HG02981 (cell line): Measurements from ENCODE around the gene TMEM207.

Source experiments
- ATAC-seq: cut with Tn5 transposase; IDR thresholded peaks from one replicate; pipeline ENCODE4 v1.9.1; 2021; ENCODE audit warnings: mild to moderate bottlenecking, moderate library complexity; ENCODE audit not compliant: unreplicated experiment

TMEM207 gene

DNA sequence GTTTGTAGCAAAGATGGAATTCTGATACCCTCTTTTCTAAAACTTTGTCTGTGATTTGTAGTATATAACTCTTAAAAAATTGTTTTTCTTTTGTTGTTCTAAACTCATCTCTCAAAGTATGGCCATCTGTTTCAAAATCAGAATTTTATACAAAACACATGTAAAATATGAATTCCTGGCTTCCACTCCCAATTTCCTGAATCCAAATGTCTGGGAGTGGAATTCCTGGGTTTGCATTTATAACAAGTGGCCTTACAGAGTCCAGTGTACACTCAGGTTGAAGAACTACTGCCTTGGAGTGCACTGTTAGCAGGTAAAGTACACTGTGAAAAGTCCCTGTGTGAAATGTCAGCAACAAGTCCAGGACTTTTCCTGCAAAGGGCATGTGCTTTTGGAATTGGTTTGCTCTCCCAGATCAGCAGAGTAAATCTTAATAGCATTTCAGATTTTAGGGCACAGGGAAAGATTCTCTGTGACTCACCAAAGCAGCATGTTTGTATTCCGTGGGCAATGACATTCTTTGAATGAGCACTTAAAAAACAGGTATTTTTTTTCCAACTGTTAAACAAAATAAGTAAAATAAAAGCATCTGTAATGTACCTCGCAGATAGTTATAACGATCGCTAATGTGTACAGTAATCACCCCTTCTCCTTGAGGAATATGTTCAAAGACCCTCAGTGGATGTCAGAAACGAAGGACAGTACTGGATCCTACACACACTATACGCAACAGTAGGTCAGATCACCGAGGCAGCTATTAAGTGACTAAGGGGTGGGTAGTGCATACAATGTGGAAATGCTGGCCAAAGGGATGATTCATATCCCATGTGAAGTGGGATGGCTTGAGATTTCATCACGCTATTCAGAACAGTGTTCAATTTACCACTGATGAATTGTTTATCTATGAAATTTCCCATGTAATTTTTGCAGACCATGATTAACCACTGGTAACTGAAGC, 63.7 kb downstream of the TMEM207 start:
- ATAC-seq: no peak

DNA sequence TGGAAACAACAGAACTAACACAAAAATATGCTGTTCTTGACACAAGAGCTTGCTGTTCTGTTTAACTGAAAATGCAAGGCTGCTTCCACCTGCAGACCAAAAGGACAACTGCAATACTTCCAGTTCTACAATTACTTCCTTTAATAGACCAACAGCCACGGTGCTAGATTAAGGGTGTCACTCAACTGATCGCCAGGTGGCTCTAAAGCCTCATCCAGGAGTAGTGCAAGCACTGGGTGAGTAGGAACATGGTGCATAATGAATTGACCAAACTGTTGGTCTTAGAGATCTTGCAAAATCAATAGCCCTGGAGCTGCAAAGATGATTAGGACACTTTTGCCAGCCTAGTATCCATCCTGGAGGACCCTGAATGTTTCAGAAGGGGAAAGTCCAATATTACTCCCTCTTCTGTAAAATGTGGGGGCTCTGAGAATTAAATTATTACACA, 65.4 kb downstream of the TMEM207 start:
- ATAC-seq: peak; percentile 79

DNA sequence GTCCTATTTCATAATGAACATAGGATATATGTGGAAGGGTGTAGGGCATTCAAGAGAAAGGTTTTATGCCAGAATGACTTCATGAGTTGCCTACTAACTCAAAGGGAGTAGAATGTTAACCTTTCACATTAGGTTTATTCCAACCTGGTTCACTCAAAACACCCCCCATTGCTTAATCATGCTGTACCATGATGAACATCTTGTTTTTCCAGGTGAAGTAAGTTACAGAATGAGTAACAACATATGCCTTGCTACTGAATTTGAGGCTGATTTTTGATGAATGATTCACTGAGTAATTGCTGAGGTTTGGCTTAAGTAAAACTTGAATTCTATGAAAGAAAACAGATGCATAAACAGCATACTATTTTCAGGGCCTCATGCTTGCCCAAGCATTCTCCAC, 67.6 kb downstream of the TMEM207 start:
- ATAC-seq: peak; percentile 41

DNA sequence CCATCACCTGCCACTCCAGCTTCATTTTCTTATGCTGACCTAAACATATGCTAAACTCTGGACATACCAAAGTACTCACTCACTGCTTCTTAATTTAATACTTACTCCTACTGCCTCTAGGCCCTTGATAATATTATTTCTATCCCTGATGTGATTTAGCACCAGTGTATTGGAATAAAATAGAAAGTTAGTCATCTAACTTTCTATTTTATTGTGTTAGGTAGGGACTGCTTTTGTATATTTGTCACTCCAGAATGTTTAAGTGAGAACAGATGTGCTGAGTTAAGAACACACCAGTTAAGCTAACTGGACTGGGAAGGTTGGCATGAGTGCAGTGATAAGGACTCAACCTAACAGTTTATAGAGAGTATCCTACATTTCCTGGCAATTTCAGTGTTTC, 68.3 kb downstream of the TMEM207 start:
- no peak for ATAC-seq

DNA sequence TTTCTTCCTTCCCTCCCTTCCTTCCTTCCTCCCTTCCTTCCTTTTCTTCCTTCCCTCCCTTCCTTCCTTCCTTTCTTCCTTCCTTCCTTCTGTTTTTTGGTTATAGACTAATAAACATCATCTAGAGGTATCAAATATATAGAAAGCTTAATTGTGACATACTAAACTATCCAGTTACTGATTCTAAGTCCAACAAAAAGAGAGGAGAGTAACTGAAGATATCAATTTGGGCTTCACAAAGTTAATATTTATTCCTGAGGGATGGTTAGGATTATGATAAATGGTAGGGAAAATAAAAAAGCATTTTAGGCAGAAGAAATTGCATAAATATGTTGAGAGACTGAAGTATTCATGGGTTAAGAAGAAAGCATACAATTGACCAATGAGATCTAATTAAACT, 69.5 kb downstream of the TMEM207 start:
- ATAC-seq: no peak
